Embryonic facial prominence (tissue), 1 donor: ENCODE data around the gene POLR1A.

Source experiments
- DNase-seq: peaks from one replicate; pipeline ENCODE4 v3.0.0-alpha.2; 2016; ENCODE audit errors: extremely low spot score

POLR1A gene

DNA sequence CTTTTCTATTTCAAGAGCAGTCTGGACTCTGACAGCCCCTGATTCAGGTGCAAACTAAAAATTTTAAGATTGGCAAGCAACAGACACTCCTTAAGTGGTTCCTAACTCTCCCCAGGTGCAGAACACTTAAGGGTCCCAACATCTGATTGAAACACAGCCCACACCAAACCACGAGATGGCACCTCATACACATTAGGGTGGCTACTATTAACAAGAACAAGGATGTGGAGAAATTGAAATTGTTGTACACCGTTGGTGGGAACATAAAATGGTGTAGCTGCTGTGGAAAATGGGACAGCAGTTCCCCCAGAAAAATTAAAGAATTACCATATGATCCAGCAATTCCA is 82.3 kb downstream of the POLR1A start:
- DNase-seq, result no peak

DNA sequence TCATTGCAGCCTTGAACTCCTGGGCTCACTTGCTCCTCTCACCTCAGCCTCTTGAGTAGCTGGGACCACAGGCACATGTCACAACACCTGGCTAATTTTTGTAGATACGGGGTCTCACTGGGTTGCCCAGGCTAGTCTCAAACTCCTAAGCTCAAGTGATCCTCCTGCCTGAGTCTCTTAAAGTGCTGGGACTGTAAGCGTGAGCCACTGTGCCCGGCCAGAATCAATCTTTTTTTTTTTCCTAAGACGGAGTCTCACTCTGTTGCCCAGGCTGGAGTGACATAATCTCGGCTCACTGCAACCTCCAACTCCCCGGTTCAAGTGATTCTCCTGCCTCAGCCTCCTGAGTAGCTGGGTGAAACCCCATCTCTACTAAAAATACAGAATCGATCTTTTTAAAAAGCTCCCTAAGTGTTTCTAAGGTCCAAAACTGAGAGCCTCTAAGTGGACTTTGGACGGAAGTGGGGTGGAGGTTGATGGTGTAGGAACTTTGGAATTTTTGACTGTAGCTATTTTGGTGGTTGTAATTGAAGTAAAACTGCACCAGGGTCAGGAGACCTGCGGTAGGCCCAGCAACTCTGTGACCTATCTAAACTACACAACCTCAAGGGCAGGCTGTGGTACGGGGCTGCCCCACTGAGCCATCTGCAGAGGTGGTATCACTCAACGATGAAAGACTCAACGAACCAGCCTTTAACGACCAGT is 82.9 kb downstream of the POLR1A start:
- no peak for DNase-seq

DNA sequence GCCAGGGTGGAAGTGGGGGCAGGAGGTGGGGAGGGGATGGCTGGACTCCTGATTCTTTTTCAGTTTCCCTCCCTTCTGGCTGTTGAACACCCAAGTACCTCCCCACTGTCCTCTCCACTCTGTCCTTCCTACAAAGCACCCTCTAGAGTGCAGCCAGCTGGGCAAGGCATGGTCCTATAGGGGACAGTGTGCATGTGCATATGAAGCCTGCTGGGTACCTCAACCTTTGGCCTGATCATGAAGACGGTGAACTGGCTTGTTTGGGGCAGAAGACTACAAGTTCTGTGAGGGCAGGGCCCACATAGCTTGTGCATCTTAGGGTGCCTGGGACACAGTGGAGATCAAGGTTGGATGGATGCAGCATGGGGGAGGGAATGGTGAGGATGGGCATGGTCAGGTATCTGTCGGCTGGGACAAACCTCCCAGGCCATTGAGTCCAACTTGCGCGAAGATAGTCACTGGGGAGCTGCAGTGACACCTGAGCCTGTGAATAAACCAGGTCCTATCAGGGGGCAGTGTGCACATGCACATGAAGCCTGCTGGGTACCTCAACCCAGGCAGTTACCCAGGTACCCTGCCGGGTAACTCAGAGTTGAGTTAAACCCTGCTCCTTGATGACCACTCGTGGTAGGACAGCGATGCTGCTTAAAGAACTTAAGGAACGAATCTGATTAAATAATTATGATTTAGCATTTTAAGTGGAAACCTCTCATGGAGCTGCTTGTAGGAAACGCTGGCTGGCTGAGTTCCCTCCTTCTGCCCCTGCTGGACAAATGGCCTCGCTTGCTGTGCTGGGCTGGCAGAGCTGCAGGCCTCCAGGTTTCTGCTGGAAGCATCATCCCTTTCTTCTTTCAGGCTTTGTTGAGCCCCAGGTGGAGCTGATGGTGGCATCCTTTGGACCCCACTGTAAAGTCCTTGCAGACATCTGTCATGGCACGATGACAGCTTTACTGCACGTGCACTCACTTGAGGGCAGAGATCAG is 84.0 kb downstream of the POLR1A start:
- no peak for DNase-seq

DNA sequence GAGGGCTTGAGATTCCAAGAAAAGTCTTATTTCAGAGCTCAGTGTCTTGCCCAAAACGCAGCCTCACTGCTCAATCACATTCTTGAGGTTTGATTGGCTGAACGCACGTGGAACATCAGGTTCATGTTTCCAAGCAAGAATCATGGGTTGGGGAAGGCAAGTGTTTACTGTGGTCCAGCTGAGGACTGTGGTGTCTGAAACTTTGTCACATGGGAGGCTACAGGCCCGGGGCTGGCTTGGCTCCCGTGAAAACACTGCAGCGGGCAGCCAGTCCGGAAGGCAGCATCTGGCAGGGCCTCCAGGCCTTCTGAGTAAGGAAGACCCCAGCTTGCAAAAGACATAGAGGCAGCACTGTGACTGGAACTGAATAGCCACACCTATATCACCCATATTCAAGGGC is 84.7 kb downstream of the POLR1A start:
- DNase-seq, result no peak

DNA sequence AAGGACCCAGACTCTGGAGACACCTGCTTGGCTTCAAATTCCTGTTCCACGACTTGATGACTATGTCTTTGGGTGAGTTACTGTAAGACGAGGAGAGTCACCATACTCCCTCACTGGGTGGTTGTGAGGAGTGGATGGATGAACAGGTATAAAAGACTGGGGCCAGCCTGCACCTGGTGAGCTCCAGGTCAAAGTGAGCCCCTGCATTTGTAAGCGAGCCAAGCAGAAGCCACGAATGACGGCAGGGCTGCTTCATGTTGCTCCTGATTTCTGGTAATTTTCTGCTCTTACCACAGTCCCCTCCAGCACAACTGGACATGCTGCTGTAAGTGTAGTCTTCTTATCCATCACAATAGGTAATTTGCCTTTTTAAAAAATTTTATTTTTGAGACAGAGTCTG is 86.6 kb downstream of the POLR1A start:
- DNase-seq, result no peak

DNA sequence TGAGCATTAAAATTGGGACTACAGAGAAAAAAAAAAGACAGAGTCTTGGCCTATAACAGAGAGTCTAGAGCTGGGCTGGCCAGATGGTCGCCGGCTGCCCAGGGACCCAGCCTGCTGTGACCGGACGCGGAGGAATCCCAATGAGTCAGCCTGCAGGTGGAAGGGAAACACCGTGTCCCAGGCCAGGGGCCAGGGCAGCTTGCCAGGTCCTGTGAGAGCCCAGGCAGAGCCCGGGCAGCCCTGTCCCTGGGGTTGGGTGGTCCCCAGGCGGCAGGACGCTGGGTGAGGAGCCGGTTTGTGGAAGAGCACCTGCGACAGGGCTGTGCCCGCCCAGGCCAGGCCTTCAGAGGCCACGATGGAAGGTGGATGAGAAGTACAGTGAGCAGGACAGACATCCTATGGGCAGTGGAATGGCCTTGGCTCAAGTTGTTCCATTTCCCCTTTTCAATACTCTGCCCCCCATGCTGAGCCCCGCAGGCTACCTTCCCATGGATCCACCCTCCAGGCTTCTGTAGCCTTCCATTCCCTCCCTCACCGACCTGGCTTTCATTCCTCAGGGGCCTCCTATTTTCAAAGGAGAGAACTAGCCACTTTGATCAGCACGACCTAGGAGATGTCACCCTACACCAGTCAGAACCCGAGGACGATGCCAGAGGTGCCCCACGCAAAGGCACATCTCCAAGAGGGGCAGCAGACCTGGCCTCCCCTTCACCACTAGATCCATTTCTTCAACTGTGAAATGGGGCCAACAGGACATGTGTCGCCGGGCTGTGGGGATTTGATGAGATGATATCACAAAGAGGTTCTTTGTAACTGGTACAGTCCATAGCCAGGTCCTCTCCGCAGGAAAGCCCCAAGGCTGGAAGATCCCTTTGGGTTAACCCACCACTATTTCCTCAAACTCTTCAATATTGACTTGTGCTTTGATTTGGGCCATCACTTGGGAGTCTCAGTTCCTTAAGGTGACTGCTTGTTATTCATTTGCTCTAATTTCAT is 87.5 kb downstream of the POLR1A start:
- no peak for DNase-seq

DNA sequence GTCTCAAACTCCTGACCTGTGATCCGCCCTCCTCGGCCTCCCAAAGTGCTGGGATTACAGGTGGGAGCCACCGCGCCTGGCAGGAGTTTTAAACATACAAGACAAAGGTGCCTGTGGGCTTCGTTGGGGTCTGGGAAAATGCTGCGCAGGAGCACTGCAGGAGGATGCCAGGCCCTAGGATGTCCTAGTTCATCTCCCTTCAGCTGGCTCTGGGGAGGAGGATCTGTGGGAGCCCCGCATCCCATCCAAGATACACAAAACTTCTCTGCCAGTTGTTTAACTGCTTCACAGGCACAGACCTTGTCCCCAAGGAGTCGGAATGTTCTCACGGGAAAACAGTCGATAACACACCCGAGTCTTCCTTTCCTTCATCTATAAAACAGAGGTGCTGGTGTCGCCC is 89.1 kb downstream of the POLR1A start:
- DNase-seq, result no peak

DNA sequence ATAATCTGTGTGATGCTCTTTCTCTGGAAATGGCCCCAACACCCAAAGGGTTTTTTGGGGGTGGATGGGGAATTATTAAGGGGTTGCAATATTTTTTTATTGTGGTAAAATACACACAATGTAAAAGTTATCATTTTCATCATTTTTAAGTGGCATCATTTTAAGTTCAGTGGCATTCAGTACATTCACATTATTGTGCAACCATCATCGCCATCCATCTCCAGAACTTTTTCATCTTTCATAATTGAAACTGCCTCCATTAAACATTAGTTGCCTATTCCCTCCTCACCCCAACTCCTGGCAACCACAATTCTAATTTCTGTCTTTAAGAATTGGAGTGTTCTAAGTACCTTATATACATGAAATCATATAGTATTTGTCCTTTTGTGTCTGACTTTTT is 90.0 kb downstream of the POLR1A start:
- no peak for DNase-seq

DNA sequence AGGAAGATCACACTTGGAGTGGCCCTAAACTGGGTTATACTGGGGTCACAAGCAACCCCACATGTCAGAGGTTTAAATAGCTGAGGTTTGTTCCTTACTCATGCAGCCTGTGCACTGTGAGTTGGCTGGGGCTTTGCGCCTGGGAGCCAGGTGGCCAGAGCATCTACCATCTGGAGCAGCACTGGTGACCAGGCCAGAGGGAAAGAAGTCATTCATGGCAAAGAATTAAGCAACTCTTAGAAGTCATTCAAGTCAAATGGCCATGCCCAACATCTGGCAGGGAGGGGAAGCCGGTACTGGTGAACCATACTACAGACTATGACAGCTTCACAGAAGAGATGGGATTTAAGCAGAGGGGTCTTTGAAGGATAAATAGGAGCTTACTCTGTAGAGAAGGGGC is 90.7 kb downstream of the POLR1A start:
- DNase-seq, result no peak

DNA sequence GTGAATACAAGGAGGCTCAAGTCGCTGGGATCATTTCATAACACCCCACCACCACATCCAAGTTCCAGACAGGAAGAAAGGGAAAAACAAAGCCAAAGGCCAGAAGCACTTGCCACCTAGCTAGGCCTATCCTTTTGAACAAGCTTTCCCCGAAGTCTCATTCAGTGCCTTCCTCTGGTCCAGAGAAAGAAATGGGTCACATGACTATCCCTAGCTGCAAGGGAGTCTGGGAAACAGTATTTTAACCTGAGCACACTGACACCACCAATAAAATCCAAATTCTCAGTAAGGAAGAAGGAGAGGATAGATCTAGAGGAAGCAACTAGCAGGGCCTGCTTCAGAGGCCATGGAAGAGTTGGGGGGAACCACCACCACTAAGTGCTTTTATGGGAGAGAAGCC is 91.2 kb downstream of the POLR1A start:
- no peak for DNase-seq

DNA sequence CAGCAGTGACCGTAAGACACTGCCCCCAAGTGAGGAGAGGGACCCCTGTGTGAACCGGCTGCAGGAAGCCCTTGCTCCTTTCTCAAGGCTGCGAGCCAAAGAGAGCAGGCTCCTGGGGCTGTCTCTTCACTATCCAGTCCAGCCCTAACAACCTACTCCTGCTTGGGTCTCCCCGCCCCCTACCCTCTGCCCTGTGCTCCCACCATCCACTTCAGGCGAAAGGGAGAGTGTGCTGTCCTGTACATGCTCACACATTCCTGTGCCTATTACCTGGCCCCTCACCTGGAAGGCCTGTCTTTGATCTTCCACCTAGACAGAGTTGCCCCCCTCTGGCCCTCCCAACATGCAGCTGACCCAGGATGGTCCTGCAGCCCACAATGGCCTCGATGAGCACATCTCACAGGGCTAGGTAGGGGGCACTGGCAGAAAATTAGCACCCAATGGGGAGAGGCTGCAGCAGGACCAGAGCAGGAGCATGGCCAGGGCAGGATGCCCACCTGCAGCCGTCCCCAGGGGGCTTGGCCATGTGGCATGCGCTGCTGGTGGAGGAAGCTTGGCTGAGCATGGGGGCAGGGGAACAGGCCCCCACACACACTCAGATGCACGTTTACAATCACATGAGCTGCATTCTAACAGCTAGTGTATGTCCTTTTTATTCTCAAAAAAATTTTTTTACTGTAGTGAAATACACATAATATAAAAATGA is 93.5 kb downstream of the POLR1A start:
- no peak for DNase-seq

DNA sequence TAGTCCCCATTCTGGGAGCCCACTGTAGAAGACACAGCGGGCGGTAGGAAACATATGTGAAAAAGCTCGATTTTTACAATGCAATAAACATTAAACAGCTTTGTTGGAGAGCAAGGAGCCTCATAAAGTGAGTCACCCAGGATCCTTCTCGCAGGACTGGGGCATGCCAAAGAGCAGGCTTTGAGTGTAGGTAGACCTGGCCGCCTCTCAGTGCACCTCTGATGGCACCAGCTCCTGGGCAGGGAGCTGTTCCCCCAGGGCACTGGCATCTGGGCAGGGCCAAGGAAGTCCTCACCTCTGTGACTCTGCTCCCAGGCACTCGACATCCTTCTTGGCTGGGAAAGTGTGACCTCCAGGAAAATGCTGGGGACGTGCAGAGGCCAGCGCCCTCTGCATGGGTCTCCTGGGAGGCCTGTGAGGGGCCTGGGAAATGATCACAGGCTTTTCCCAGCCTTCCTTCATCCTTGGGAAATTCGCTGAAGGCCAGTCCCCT is 94.2 kb downstream of the POLR1A start:
- DNase-seq, result no peak

DNA sequence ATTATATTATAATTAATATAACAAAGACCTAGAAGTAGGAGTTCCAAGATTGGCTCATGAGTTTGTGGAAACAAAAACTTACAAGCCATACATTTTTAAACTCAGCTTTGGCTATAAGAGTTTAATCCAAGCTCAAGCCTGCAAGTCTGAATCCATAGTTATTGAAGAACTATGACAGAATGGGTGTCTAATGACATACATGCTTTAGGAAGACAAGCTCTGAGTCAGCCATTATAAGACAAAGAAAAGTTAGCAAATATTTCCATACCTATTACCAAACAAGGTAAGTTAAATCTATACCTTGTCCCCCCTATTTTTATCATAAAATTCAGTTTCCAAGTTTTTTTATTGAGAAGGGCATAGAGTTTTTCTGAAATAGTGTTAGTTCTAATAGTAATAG is 95.6 kb downstream of the POLR1A start:
- no peak for DNase-seq

DNA sequence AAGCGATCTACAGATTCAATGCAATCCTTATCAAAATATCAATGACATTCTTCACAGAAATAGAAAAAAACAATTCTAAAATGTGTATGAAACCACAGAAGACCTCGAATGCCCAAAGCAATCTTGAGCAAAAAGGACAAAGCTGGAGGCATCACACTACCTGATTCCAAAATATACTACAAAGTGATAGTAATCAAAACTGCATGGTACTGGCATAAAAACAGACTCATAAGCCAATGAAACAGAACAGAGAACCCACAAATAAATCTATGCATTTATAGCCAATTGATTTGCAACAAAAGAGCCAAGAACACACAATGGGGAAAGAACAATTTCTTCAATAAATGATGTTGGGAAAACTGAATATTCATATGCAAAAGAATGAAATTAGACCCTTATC is 99.2 kb downstream of the POLR1A start:
- DNase-seq, result no peak

DNA sequence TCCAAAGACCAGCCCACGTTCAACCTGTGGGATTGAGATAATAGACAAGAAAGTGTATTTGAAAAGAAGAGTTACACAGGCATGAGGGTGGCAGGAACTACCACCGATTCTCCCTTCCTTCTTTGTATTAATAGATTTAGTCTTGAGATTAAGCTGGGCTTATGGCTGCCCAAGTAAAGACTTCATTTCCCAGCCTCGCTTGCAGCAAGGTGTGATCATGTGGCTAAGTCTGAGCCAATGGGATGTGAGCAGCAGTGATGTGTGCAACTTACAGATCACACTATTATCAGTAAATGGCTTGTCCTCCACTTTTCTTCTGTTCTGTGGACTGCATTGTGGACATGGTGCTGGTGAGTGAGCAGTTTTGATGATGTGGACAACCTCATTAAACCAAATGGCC is 101.7 kb downstream of the POLR1A start:
- DNase-seq, result no peak

DNA sequence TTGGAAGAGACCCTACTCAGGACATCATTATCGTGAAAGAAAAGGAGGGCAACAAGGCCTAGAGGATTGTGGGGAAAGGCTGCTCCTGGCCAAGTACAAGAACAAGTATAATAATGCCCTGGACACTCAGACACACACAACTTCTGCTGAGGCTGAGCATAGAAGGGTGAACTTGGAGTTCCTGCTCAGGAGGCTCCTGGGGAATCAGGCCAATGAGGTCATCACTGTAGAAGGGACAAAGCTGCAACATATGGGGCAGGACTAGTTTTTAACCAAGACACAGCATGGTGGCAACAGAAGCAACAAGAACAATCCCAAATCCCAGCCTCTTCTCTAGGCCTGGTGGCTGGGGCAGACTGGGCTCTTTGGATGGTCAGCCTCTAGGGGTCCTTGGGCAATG is 102.6 kb downstream of the POLR1A start:
- DNase-seq, result no peak

DNA sequence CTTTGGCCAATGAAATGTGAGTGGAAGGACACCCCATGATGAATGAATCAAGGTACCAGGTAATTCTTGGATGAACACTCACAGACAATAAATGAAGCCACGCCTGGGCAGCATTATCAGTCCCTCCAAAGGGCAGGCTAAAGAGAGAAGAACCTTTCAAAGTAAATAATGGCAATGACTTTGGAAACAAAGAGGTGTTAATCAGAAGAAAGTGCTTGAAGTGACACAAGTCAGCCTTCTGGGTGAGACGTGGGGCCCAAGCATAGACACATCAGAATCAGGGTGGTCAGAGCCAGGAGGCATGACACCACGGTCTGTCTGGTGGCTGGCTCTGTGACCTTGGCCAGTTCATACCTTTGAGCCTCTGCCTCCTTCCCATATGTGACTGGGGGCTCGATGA is 103.3 kb downstream of the POLR1A start:
- no peak for DNase-seq

DNA sequence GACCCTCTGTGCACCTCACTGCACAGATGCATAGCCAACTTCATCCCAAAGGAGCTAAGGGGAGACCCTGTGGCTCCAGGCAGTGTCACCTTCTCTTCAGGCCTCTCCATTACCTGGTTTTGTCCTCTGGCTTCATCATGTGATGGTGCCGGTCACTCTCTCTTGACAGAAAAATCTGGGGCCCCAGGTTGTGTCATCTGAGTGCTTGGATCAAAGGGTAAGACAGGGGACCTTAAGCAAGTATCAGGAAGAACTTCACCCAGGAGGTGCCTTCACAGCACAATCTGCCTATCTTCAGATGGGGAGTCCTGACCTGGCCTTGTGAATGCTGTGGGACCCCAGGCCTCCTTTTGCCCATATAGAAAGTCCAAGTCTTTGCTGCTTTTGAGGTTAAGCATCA is 104.4 kb downstream of the POLR1A start:
- DNase-seq, result no peak

DNA sequence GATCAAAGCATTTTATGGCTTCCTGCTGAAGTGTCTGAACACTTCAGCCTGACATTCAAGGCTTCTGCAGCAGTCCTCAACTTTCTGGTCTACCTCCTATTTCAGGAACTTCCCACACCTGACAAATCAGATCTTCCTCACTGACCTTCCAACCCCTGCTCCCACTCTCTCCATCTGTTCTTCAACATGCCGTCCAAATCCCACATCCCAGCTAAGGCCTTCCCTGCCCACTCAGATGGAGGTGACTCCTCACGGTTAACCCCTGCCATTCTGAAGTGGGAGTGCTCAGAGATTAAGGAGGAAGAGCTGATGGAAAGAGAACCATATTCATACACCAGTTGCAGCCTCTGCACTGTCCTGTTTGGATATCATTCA is 104.8 kb downstream of the POLR1A start:
- DNase-seq, result no peak

DNA sequence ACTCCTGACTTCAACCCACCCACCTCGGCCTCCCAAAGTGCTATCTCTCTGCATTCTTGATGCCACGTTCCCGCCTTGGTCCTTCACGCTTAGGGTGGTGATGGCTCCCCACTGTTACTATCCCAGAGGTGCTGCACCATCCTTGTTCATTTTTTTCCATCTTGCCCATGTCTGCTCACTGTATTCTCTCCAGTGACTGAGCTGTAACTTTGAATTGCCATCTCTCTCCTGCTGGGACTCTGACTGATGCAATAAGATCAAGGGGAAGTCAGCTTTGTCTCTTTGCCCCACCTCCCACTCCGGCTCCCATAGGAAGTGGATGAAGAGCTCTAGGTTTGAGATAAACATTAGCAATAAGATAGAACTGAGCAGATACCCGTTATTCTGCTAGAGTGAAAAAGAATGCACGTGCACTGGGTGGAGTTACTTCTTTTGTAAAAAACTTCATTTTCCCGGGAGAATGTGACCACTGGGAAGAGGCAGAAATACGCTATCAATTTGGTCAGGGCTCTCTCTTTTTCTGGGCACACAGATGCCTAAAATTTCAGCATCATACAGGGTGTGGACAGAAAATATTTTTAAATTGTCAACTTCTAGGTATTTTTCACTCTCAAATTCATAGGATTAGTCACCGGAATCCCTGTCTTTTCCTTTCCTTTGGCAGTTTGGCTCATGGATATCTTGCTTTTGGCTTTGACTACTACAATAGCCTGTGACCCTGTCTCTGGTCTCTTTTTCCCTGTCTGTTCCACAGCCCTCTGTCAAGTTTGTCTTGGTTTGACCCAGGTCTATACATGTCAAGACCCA is 105.4 kb downstream of the POLR1A start:
- no peak for DNase-seq
